HG02973 (cell line): Measurements from ENCODE around the gene SLC16A4.
"Not testable (repeated sequence)": the region's sequence is repeated elsewhere in the genome, so short reads cannot be mapped to it uniquely, and the experiment has no call there.

Source experiments
- ATAC-seq: cut with Tn5 transposase; IDR thresholded peaks from one replicate; pipeline ENCODE4 v1.9.1; 2021; ENCODE audit warnings: moderate library complexity; ENCODE audit not compliant: unreplicated experiment

The SLC16A4 gene

GRCh38 chr1:110390692-110391245 lies at the start of gene SLC16A4:
Gene SLC16A4, minus strand, starts transcription at chr1:110391026. Its CDS starts 1,703 bp downstream, at chr1:110389323.
- no peak for ATAC-seq

- ATAC-seq: not testable (repeated sequence)
Observed at GRCh38 chr1:110439873-110440272, 49.0 kb upstream of the SLC16A4 start.

DNA sequence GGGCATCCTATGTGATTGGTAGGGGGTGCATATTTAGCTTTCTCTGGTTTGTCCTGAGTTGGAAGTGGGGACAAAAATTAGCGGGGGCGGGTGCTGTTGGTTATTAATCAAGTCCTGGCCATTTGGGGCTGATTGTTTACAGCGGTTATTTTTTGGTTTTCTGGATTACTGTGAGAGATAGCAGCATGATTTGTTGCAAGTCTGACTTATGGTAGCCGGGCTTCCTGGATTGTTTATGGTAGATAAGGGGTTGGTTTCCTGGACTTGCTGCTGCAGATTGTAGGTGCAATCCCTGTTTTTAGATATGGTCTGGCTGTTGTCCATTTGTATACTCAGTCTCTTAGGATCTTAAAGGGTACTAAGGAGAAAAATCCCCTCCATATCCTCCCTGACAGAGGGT lies 48.1 kb upstream of the SLC16A4 start:
- no peak for ATAC-seq

DNA sequence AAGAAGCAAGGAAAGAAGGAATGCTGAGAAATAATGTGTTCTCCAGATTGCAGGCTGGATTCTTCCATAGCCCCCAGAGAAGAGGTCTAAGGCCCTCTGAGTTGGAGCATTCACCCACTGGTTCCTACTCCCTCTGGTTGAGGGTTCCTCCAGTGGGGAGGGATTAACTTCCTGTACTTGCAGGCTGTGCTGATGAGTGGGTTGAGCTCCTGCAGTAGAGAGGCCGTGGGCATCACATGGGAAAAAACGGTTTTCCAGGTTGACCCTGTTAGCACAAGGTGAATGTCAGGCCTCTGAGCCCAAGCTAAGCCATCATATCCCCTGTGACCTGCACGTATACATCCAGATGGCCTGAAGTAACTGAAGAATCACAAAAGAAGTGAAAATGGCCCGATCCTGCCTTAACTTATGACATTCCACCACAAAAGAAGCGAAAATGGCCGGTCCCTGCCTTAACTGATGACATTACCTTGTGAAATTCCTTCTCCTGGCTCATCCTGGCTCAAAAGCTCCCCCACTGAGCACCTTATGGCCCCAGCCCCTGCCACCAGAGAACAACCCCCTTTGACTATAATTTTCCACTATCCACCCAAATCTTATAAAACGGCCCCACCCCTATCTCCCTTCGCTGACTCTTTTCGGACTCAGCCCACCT lies 46.9 kb upstream of the SLC16A4 start:
- ATAC-seq: not testable (repeated sequence)

GRCh38 chr1:110436635-110437034 lies 45.8 kb upstream of the SLC16A4 start:
- no peak for ATAC-seq

GRCh38 chr1:110434946-110435345 lies 44.1 kb upstream of the SLC16A4 start:
- no peak for ATAC-seq

GRCh38 chr1:110433803-110434202 lies 43.0 kb upstream of the SLC16A4 start:
- no peak for ATAC-seq

GRCh38 chr1:110433213-110433612 lies 42.4 kb upstream of the SLC16A4 start:
- no peak for ATAC-seq

GRCh38 chr1:110430901-110431300 lies 40.1 kb upstream of the SLC16A4 start:
- ATAC-seq: no peak

- no peak for ATAC-seq
Observed at GRCh38 chr1:110430366-110430765, 39.5 kb upstream of the SLC16A4 start.

GRCh38 chr1:110428946-110429345 lies 38.1 kb upstream of the SLC16A4 start:
- no peak for ATAC-seq

DNA sequence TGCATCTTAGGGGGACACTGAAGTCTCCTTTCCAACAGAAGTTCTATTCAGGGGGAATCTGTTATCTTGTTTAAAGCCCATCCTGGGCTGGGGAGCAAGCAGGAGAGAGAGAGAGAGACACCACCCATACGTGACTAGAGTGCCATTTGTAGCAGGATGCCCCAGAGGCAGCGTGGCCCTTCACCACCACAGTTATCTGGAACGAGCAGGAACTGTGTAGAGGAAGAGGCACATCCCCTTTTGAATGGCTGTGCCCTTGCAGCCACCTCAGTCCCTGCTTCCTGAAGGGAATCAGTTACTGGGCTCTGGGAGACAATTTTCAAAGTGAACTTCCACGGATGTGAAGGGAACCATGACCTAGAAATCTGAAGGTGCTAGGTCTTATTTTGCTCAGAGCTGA lies 36.0 kb upstream of the SLC16A4 start:
- no peak for ATAC-seq

- ATAC-seq: no peak
Observed at GRCh38 chr1:110425612-110426152, 34.9 kb upstream of the SLC16A4 start.

DNA sequence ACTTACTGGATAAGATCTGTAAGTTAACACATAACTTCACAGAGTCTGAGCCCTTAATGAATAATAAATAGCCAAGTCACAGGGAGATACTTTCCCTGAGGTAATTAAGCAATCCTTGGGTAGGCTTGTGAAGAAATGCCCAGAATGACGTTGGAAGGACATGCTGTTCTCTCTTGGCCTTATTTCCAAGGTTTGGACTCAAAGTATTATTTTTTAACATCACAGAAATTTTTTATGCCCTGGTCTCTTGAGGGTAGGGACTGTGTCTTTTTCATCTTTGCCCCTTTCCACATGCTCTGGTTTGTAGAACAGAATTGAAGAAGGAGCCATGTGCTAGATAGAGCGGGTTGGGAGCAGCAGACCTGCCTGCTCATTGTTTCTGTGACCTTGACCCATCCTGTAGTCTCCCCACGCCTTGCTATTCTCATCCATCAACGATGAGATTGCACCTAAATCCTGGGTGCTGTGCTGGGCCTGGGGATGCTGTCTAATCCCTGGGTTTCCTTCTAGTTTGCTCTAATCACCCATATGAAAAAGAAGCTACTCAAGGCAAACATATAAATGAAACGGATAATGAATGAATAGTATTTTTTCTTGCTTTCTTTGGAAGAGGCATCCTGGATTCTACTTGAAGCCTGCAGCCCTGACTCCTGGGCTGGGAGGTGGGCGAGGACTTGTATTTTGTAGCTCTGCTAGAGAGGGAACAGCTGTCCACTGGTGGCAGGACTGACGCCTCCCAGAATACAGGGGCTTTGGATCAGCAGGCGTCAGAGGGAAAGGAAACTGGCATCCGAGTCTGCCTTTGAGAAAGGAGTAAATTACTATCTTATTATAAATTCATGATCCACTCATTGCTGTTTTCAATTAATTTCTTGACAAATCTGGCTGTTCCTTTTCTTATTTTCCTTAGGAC lies 34.1 kb upstream of the SLC16A4 start:
- ATAC-seq: no peak

- ATAC-seq: no peak
Observed at GRCh38 chr1:110420874-110421793, 30.3 kb upstream of the SLC16A4 start.

GRCh38 chr1:110420023-110420662 lies 29.3 kb upstream of the SLC16A4 start:
- no peak for ATAC-seq

DNA sequence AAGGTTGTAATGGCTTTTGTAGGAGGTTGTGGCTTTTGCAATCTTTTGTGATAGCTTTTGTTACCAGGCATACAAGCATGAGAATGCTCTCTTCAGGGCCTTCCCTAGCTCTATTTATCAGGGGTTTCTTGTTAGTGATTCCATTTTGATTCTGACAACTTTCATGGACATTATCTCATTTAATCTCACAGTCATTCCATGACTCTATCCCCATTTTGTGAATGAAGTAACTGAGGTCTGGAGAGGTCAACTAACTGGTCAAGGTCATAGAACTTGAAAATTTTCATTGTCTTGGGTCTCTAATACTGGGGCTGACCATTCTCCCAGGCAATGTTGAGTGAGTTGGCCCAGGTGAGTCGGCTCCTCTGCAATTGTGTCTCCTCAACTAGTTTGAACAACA lies 27.9 kb upstream of the SLC16A4 start:
- no peak for ATAC-seq

DNA sequence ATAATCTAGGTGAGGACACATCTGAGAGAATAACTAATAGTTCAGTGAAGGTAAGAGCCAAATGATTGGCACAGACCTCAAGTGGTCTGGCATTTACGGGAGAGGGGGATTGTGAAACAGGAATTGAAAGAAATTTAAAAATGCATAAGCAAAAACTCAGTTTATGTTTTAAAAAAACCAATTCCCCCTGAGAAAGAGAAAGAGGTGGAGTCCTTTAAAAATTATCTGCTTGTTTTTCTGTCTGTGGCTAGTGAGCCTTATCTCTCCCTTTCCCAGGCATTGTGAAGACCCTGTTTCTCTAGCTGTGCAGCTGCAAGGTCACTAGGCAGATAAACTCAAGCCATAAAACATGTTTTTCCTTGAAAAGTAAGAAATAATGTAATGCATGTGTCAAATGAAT lies 22.2 kb upstream of the SLC16A4 start:
- not testable (repeated sequence) for ATAC-seq

GRCh38 chr1:110412576-110412975 lies 21.8 kb upstream of the SLC16A4 start:
- ATAC-seq: no peak

GRCh38 chr1:110411173-110411735 lies 20.4 kb upstream of the SLC16A4 start:
- no peak for ATAC-seq
